CD1c-positive myeloid dendritic cell (primary cell): ENCODE results near the gene PDGFRB.
A peak's percentile ranks its signal among the peaks of the same experiment; 100 is the strongest.

Source experiments
- DNase-seq: peaks from one replicate; pipeline ENCODE4 v3.0.0-alpha.2; 2016; ENCODE audit errors: extremely low spot score

Gene PDGFRB

GRCh38 chr5:150144879-150145278 lies 10.8 kb downstream of the PDGFRB start:
- DNase-seq = peak; percentile 50

- DNase-seq = no peak
Observed at GRCh38 chr5:150144246-150144801, 11.3 kb downstream of the PDGFRB start.

- no peak for DNase-seq
Observed at GRCh38 chr5:150143350-150144245, 12.0 kb downstream of the PDGFRB start.

GRCh38 chr5:150142959-150143349 lies 12.7 kb downstream of the PDGFRB start:
- DNase-seq = peak; percentile 86

- no peak for DNase-seq
Observed at GRCh38 chr5:150142185-150142958, 13.3 kb downstream of the PDGFRB start.

GRCh38 chr5:150141544-150142184 lies 14.0 kb downstream of the PDGFRB start:
- no peak for DNase-seq

- DNase-seq = no peak
Observed at GRCh38 chr5:150140830-150141229, 14.8 kb downstream of the PDGFRB start.

- no peak for DNase-seq
Observed at GRCh38 chr5:150139334-150139733, 16.3 kb downstream of the PDGFRB start.

GRCh38 chr5:150138551-150139265 lies 16.9 kb downstream of the PDGFRB start:
- DNase-seq = no peak

GRCh38 chr5:150137997-150138396 lies 17.6 kb downstream of the PDGFRB start:
- no peak for DNase-seq

GRCh38 chr5:150137168-150137957 lies 18.3 kb downstream of the PDGFRB start:
- no peak for DNase-seq

GRCh38 chr5:150136305-150137167 lies 19.1 kb downstream of the PDGFRB start:
- DNase-seq = no peak

GRCh38 chr5:150135557-150136304 lies 19.9 kb downstream of the PDGFRB start:
- DNase-seq = no peak

GRCh38 chr5:150134198-150134588 lies 21.5 kb downstream of the PDGFRB start:
- DNase-seq = no peak

GRCh38 chr5:150133581-150134197 lies 22.0 kb downstream of the PDGFRB start:
- DNase-seq = no peak

- no peak for DNase-seq
Observed at GRCh38 chr5:150132740-150133139, 22.9 kb downstream of the PDGFRB start.

GRCh38 chr5:150131978-150132694 lies 23.5 kb downstream of the PDGFRB start:
- peak; percentile 69 for DNase-seq

- DNase-seq = no peak
Observed at GRCh38 chr5:150131461-150131860, 24.2 kb downstream of the PDGFRB start.
